GM18508 (cell line): ENCODE data around the gene IGSF21.
"Not testable (repeated sequence)": the region's sequence is repeated elsewhere in the genome, so short reads cannot be mapped to it uniquely, and the experiment has no call there.

Experiments used
- ATAC-seq: cut with Tn5 transposase; IDR thresholded peaks from one replicate; pipeline ENCODE4 v1.9.1; 2021; ENCODE audit warnings: moderate number of reproducible peaks; ENCODE audit not compliant: insufficient read depth, unreplicated experiment

The IGSF21 gene

DNA sequence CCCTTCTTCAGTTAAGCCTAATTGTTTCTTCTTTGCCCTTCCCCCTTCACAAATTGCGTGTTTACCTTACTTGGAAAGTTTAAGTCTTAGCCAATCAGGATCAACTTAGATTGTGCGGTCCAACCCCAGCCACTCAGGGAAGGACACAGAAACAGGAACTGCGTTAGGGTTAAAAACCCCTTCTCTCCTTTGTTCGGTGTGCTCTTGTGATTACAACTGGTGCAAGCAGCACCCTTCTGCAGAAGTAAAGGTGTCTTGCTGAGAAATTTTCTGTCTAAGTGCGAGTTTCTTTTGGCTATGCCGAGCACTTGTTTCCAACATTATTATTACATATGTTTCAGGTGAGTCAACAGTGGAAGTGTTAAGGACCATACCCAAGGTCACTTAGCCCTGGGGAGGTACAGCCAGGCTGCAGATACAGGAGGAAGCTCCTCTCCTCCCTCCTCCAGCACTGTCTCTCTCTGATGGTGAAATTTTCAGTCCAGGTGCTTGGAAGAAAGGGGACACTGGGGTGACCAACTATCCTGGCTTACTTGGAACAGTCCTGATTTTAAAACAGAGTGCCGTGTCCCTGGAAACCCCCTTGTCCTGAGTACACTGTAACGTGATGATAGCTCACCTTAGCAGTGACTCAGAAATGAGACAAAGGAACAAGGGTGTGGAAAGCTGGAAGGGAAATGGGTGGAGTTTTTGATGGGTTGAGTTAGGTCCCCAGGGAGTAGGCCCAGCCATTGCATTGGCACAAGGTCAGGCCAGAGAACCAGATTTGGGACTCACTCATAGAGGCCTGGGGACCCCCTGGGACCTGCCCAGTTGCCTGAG is 304.4 kb downstream of the IGSF21 start:
- ATAC-seq = no peak

DNA sequence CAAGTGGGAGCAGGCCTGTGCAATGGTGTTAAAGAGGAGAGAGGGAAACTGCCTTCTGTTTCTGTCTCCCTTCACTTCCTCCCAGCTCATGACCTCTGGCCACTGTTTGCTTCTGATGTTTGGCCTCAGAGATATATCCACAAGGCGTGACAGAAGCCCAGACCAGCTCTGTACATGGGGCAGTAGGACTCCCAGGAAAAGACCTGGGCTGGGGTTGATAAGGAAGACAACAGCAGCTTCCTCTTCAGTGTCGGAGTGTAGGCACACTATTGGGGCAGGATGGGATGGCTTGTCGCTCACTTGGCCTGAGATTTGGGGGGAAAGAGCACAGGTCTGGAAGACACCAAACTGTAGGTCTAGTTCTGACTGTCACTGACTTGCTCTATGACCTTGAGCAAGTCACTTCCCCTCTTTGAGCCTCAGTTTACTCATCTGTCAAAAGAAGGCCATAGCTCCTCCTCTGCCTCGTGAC is 305.3 kb downstream of the IGSF21 start:
- no peak for ATAC-seq

DNA sequence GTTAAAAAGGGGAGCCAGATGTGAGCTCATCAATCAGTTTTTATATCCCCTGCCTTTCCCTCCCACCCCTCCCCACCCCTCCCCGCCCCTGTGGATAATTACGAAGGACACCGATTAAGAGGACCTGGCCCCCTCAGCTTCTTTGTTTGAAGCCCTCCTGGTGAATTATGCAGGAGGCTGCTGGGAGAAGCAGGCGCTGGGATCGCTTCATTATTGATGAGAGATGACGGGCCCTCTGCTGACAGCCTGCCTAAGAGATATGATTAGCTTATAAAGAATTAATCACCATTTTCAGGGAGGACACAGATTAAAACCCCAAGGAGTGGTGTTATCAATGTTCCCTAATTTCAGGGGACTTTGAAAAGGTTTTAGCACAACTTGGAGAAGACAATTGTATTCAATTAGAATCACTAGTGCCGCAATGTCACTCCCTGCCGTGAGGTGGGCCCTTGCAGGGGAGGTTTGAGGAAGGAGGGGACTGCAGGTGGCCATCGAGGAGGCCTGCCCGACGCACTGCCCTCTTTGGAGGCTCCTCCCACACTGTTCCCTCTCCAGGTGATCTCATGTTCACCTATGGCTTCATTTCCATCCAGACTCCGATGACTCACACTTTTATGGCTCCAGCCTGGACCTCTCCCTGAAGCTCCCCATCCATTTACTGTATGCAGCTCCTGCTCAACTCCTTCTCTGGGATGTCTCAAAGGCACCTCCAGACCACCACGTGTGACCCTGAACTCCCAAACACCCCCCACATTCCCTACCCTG is 306.1 kb downstream of the IGSF21 start:
- no peak for ATAC-seq

DNA sequence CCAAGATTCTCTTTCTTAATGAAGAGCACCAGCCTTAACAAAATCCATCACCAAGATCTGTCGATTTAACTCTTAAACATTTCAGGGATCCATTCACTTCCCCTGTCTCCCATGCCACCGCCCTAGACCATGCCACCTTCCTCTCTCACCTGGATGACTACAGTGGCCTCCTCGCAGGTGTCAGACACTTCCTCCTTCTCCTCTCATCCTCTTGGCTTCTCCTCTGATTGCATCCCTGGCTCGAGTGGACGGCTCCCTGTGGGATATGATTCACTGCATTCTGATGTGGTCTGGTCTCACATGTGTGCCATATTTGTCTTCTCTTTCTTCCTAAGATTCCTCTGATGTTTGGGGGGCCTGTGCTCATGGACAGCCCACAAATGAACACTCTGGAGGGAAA is 306.7 kb downstream of the IGSF21 start:
- no peak for ATAC-seq

DNA sequence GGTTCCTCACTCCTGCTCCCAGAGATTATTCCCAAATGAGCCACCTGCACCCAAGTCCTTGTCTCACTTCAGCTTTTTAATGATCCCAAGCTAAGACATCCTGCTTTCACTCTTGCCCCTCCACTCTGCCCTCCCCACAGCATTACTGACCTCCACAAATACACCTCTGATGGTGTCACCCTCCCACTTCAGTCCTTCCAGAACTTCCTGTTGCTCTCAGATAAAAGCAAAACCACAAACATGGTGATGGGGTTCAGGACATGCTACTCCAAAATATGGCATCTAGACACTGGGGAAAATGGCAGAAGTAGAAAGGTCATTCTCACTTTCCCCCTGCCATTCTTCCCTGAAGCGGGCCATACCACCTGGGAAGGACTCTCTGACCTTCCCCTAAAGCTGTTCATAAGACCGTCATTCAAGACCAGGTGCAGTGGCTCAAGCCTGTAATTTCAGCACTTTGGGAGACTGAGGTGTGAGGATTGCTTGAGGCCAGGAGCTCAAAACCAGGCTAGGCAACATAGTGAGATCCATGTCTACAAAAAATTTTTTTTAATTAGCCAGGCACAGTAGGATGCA is 307.4 kb downstream of the IGSF21 start:
- no peak for ATAC-seq

DNA sequence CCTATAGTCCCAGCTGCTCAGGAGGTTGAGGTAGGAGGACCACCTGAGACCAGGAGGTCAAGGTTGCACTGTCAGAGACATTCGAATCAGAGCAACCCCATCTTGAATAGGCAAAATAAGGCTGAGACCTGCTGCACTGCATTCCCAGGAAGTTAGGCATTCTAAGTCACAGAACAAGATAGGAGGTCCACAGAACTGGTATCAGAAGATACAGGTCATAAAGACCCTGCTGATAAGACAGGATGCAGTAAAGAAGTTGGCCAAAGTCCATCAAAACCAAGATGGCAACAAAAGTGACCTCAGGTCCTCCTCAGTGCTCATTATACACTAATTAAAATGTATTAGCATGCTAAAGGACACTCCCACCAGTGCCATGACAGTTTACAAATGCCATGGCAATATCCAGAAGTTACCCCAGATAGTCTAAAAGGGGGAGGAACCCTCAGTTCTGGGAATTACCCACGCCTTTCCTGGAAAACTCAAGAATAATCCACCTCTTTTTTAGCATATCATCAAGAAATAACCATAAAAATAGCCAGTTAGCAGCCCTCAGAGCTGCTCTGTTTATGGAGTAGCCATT is 307.9 kb downstream of the IGSF21 start:
- no peak for ATAC-seq

DNA sequence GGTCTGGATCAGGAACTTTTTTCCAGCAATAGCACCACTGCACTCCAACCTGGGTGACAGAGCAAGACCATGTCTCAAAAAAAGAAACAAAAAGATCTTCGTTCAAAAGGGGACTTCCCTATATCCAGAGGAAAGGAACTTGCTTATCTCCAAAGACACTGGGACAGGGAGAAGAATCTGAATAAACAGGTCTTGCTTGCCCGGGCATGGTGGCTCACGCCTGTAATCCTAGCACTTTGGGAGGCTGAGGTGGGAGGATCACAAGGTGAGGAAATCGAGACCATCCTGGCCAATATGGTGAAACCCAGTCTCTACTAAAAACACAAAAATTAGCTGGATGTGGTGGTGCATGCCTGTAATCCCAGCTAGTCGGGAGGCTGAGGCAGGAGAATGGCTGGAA is 308.5 kb downstream of the IGSF21 start:
- ATAC-seq = not testable (repeated sequence)

DNA sequence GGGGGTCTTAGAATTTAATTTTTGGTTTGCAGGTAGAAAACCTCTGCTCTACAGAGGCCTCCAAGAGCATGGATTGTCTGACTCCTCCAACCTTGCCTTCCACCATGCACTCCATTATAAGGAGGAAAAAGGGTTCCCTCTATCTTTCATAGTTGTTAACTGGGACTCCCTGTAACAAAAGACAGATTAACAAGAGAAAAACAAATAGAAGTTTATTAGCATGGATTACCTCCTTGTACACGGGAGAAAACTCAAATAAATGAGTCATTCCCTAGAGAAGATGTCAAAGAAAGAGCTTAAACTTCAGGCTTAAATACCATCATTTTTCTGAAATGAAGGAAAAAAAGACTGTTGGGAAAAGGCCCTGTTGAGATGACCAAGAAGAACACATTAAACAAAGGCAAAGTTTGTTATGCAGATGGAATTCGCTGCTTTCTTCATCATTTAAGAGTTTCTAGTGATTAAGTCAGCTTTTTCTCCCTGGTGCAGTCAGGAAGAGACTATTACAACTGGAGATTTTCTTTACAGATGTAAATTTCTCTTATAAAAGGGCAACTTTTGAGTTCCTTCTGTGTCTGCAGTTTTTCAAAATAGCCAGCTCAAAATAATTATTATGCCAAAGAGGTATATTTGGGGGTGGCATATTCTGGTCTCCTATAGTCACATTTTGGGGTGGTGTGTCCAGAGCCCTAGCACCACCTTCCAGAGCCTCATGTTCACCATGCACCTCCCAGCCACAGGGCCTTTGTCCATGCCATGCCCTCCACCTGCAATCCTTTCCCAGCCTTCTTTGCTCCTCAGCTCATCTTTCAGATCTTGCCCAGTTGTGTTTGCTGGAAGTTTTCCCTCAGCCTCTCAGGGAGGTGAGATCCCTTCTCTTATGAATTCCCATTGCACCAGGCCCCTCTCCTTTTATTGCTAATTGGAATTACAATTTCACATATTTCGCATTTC is 310.0 kb downstream of the IGSF21 start:
- no peak for ATAC-seq

DNA sequence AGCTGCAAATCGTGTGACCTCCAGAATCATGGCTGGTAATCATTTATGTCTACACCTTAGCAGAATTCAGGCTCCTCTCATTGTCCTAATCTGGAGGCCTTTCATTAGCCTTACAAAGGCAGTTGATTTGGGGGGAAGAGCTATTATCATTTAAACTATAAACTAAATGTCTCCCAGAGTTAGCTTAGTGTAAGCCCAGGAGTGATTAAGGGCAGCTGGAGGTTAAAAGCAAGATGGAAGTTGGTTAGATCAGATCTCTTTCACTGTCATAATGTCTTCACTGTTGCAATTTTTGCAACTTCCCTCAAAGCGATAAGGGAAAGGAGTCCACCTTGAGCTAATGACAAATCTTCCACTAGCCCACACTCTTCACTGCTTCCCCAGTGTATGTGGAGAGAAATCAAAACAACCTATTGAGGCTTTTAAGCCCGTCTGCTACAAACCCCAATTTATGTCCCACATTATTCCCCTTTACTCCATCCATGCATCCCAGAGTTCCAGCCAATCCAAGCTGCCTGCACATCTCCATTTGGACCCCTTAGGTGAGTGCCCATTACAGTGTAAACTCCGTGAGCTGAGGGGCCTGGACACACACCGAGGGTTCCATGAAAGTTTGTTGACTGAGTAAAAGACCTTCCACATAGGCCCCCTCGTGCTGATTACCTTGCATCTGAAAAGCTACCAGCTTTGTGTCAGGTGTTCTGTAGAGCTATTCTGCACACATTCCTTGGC is 311.7 kb downstream of the IGSF21 start:
- no peak for ATAC-seq

DNA sequence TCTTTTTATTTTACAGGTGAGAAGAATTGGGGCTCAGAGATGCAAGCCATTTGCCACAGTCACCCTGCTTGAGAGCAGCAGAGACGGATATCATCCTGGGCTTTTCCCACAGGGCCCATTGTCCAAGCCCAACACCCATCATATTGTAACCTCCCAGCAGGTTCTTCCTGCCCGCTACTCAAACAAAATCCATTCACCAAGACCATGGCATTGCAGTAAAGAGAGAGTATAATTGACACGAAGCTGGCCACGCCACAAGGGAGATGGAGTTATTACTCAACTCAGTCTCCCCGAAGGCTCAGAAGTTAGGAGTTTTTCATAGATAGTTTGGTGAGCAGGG is 312.2 kb downstream of the IGSF21 start:
- ATAC-seq = no peak

DNA sequence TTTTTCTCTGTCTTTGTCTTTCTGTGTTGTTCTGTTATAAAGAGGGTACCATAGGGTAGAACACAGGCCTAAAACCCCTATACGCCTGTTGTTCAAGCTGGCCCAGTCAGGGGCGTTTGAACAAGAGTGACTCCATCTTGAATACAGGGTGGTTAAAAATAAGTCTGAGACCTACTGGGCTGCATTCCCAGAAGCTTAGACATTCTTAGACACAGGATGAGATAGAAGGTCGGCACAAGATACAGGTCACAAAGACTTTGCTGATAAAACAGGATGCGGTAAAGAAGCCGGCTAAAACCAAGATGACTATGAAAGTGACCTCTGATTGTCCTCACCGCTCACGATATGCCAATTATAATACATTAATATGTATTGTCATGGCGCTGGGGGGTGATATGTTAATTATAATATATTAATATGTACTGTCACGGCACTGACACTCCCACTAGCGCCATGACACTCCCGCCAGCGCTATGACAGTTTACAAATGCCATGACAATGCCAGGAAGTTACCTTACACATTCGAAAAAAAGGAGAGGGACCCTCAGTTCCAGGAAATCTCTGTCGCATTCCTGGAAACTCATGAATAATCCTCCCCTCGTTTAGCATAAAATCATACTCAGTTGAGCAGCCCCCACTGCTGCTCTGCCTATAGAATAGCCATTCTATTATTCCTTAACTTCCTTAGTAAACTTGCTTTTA is 314.6 kb downstream of the IGSF21 start:
- ATAC-seq = no peak

DNA sequence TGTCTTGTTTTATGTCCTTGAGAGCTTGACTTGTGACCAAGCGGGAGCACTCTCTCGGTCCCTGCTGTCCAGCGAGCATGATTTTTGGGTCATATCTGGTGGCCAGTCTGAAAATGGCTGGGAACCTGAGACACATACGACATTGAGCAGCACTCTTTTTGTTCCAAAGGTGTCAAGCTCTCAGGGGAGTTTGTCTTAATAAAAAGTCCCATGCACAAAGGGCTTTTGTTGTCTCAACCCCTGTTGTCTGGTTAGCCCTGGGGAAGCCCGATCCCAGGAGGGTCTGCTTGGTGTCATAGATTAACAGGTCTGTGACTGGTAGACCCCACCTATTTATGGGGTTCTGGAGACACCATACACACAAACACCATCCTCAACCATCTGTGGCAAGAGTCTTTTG is 315.4 kb downstream of the IGSF21 start:
- no peak for ATAC-seq

DNA sequence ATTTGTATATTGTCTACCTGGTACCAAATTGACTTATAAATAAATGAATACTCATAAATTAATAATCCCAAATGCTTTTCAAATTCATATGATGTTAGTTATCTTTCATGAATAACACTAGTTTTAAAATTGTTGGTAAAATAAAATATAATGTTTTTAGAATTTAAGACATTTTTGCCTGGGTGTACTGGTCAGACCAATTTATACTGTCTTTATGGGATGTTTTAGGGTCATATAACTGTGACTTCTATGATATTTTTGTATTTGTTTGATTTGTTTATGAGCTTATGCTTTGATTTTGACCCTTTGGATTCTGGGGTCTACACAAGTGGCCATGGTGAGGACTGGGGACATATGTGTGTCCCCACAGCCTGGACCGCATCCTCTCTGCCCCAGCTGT is 319.0 kb downstream of the IGSF21 start:
- no peak for ATAC-seq
